Measurements from ENCODE around the gene PTPRK. TPM values are rescaled to one million over a fixed set of nuclear protein-coding genes. Genes with fewer than 3 reads are reported as not detected.

Gene PTPRK
- total and polyA plus RNA-seq, 5 donors from 2014 or later: 0.16 to 1.0 (median 0.45) TPM; not detected in 1

DNA sequence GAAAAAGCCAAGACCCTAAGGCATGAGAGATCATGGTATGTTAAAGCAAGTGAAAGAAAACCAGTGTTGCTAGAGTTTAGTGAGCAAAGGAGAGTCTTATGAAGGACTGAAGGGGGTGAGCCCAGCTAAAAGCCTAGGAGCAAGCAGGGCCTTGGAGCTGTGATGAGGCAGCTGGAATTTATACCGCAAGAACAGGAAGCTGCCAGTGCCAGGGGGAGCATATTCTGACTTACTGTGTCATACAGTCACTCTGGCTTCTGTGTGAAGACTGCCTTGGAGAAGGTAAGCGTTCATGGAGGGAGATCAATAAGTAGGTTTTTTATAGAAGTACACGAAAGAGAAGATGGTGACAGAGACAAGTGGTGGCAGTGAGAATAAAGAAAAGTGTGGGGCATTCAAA, 310.6 kb downstream of the PTPRK start:
- no peaks in the 10 kb centered on the region for H3K9me3 ChIP-seq (ENCODE audit: control insufficient read depth in 2 of 2, low read length in 2 of 2)
- Mint-ChIP-seq H3K27me3 (no peaks in the 10 kb centered on the region), H3K36me3 (no peaks in the 10 kb centered on the region), H3K4me3 (no peak overlapping the region), H3K9me3 (peaks cover 0 to 2% (median 0%) of the 10 kb centered on the region in 7 donors), H3K4me1 (peaks cover 0 to 2% (median 0%) of the 10 kb centered on the region in 4 donors), H3K27ac (no peak overlapping the region)
- no peak overlapping the region for H3K27ac ChIP-seq (ENCODE audit: insufficient read depth, low read length, poor library complexity, severe bottlenecking)
- ATAC-seq (ENCODE audit: low read depth in 2 of 2): no peak
- no peak overlapping the region for H3K4me3 ChIP-seq (ENCODE audit: low read depth, low read length)
- no peaks in the 10 kb centered on the region for H3K27me3 ChIP-seq (ENCODE audit: control insufficient read depth, insufficient read depth, low read length)
- no peak for DNase-seq
- H3K36me3 ChIP-seq (ENCODE audit: control insufficient read depth, insufficient read depth, low read length): no peaks in the 10 kb centered on the region
- no peaks in the 10 kb centered on the region for H3K4me1 ChIP-seq (ENCODE audit: control insufficient read depth, insufficient read depth, low read length, poor library complexity, severe bottlenecking)

DNA sequence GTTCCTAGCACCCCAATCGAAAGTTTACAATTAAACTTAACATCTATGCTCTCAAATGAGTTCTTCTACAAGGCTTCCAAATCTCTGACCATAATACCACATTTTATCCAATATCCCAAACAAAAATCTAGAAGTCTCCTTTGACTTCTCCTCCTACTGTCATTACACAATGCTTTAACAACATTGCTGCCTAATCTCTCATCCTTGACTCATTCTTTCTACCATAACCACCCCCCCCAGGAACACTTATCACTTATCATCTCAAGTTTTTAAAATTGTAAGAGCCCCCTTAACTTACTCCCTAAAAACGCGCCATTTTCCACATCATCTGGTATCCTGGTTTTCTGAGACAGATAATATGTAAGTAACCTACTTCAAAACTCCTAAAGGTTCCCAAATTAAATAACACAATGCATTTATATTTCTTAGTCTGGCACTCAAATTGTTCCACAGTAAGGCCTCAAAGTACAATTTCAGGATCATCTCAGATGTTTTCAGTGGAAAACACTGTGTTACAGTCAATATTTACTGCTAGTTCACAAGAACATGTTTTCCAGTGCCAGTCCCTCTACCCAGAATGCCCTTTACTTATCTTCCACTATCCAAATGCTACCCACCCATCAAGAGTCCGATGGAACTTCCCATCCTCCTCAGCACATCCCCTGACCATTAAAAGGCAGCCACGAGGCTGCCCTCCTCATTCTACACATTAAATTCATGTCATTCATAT, 311.4 kb downstream of the PTPRK start:
- no peak overlapping the region for H3K4me3 ChIP-seq (ENCODE audit: low read depth, low read length)
- ATAC-seq (ENCODE audit: low read depth in 2 of 2) (no peak), DNase-seq (no peak)
- H3K4me1 Mint-ChIP-seq: peaks cover 0 to 2% (median 0%) of the 10 kb centered on the region in 4 donors
- H3K27me3 ChIP-seq (ENCODE audit: control insufficient read depth, insufficient read depth, low read length): no peaks in the 10 kb centered on the region
- no peaks in the 10 kb centered on the region for H3K4me1 ChIP-seq (ENCODE audit: control insufficient read depth, insufficient read depth, low read length, poor library complexity, severe bottlenecking)
- no peak overlapping the region for H3K27ac ChIP-seq (ENCODE audit: insufficient read depth, low read length, poor library complexity, severe bottlenecking)
- H3K9me3 ChIP-seq (ENCODE audit: control insufficient read depth in 2 of 2, low read length in 2 of 2): no peaks in the 10 kb centered on the region
- no peaks in the 10 kb centered on the region for H3K36me3 Mint-ChIP-seq
- H3K4me3 Mint-ChIP-seq: no peak overlapping the region
- H3K36me3 ChIP-seq (ENCODE audit: control insufficient read depth, insufficient read depth, low read length): no peaks in the 10 kb centered on the region
- H3K27me3 Mint-ChIP-seq: no peaks in the 10 kb centered on the region
- no peak overlapping the region for H3K27ac Mint-ChIP-seq
- peaks cover 0 to 3% (median 0%) of the 10 kb centered on the region in 7 donors for H3K9me3 Mint-ChIP-seq

DNA sequence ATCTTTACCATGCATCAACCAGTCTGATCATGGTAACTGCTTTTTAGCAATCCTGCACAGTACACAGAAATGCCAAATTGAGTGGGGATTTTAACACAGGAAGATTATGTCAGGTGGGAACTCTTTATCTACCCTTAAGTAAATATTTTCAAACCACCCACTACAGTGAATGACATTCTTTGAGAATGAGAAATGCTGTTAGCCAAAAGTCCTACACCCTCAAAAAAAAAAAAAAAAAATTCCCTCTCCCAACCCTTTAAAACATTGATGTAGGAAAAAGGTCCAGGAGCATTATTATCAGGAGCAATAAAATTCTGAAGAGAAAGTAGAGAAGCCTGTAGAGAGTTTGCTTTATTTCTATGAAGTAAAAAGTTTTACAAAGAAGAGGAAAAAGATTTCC, 312.3 kb downstream of the PTPRK start:
- DNase-seq: no peak
- Histone ChIP-seq H3K9me3 (ENCODE audit: control insufficient read depth in 2 of 2, low read length in 2 of 2) (no peaks in the 10 kb centered on the region), H3K4me1 (ENCODE audit: control insufficient read depth, insufficient read depth, low read length, poor library complexity, severe bottlenecking) (no peaks in the 10 kb centered on the region), H3K4me3 (ENCODE audit: low read depth, low read length) (no peak overlapping the region), H3K27me3 (ENCODE audit: control insufficient read depth, insufficient read depth, low read length) (no peaks in the 10 kb centered on the region), H3K36me3 (ENCODE audit: control insufficient read depth, insufficient read depth, low read length) (no peaks in the 10 kb centered on the region), H3K27ac (ENCODE audit: insufficient read depth, low read length, poor library complexity, severe bottlenecking) (no peak overlapping the region)
- H3K27ac Mint-ChIP-seq: no peak overlapping the region
- no peaks in the 10 kb centered on the region for H3K36me3 Mint-ChIP-seq
- ATAC-seq (ENCODE audit: low read depth in 2 of 2): no peak
- no peak overlapping the region for H3K4me3 Mint-ChIP-seq
- H3K4me1 Mint-ChIP-seq: peaks cover 0 to 2% (median 0%) of the 10 kb centered on the region in 4 donors
- peaks cover 0 to 3% (median 0%) of the 10 kb centered on the region in 7 donors for H3K9me3 Mint-ChIP-seq
- H3K27me3 Mint-ChIP-seq: no peaks in the 10 kb centered on the region

DNA sequence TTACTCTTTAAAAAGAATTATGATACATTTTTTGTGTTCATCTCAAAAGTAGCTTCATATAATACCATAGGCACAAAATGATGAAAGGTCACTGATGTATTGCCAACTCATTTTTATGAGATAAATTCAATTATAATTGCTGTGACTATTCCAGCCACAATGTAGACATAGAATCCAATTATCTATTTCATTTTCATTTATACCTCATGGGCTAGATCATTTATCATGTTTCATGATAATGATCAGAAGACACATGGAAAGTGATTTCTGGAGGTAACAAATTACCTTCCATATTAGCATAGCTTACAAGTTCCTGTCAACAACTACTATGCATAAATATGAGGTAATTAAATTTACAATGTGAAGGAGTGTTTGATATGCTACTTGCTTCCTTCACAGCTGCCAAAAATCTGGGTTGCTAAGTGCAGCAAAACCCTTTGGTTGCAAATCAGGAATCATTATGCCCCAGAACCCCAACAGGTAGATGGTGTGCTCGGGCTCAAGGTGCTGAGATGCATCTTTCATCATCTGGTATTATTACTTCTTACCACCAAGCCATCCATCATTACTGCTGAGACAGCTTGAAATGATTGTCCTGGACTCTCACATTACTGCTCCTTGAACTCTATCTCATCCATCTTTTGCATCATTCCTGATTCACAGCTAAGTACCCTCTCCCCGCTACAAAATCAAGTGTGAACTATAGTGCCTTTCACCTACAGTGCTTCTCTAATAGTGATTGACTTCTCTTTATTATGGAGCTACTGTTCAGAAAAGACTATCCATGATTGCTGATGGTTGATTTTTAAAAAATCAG, 313.6 kb downstream of the PTPRK start:
- Histone ChIP-seq H3K4me3 (ENCODE audit: low read depth, low read length) (no peak overlapping the region), H3K27ac (ENCODE audit: insufficient read depth, low read length, poor library complexity, severe bottlenecking) (no peak overlapping the region), H3K4me1 (ENCODE audit: control insufficient read depth, insufficient read depth, low read length, poor library complexity, severe bottlenecking) (no peaks in the 10 kb centered on the region), H3K9me3 (ENCODE audit: control insufficient read depth in 2 of 2, low read length in 2 of 2) (no peaks in the 10 kb centered on the region), H3K27me3 (ENCODE audit: control insufficient read depth, insufficient read depth, low read length) (no peaks in the 10 kb centered on the region), H3K36me3 (ENCODE audit: control insufficient read depth, insufficient read depth, low read length) (no peaks in the 10 kb centered on the region)
- Mint-ChIP-seq H3K27ac (no peak overlapping the region), H3K36me3 (no peaks in the 10 kb centered on the region), H3K27me3 (no peaks in the 10 kb centered on the region), H3K4me1 (peaks cover 0 to 2% (median 0%) of the 10 kb centered on the region in 4 donors), H3K4me3 (no peak overlapping the region), H3K9me3 (peaks cover 0 to 3% (median 0%) of the 10 kb centered on the region in 7 donors)
- DNase-seq: no peak
- ATAC-seq (ENCODE audit: low read depth in 2 of 2): no peak

DNA sequence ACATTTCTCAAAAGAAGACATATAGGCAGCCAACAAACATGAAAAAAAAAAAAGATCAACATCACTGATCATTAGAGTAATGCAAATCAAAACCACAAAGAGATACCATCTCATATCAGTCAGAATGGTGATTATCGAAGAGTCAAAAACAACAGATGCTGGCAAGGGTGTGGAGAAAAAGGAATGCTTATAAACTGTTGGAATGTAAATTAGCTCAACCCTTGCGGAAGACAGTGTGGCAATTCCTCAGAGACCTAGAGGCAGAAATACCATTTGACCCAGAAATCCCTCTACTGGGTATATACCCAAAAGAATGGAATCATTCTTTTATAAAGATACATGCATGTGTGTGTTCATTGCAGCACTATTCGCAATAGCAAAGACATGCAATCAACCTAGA, 315.8 kb downstream of the PTPRK start:
- Histone ChIP-seq H3K4me1 (ENCODE audit: control insufficient read depth, insufficient read depth, low read length, poor library complexity, severe bottlenecking) (no peaks in the 10 kb centered on the region), H3K27me3 (ENCODE audit: control insufficient read depth, insufficient read depth, low read length) (no peaks in the 10 kb centered on the region), H3K36me3 (ENCODE audit: control insufficient read depth, insufficient read depth, low read length) (no peaks in the 10 kb centered on the region), H3K27ac (ENCODE audit: insufficient read depth, low read length, poor library complexity, severe bottlenecking) (no peak overlapping the region), H3K4me3 (ENCODE audit: low read depth, low read length) (no peak overlapping the region), H3K9me3 (ENCODE audit: control insufficient read depth in 2 of 2, low read length in 2 of 2) (no peaks in the 10 kb centered on the region)
- H3K27ac Mint-ChIP-seq: no peak overlapping the region
- ATAC-seq (ENCODE audit: low read depth in 2 of 2): no peak
- no peak overlapping the region for H3K4me3 Mint-ChIP-seq
- no peak for DNase-seq
- no peaks in the 10 kb centered on the region for H3K27me3 Mint-ChIP-seq
- H3K4me1 Mint-ChIP-seq: peaks cover 0 to 2% (median 0%) of the 10 kb centered on the region in 4 donors
- H3K9me3 Mint-ChIP-seq: peaks cover 0 to 1% (median 0%) of the 10 kb centered on the region in 7 donors
- H3K36me3 Mint-ChIP-seq: no peaks in the 10 kb centered on the region

DNA sequence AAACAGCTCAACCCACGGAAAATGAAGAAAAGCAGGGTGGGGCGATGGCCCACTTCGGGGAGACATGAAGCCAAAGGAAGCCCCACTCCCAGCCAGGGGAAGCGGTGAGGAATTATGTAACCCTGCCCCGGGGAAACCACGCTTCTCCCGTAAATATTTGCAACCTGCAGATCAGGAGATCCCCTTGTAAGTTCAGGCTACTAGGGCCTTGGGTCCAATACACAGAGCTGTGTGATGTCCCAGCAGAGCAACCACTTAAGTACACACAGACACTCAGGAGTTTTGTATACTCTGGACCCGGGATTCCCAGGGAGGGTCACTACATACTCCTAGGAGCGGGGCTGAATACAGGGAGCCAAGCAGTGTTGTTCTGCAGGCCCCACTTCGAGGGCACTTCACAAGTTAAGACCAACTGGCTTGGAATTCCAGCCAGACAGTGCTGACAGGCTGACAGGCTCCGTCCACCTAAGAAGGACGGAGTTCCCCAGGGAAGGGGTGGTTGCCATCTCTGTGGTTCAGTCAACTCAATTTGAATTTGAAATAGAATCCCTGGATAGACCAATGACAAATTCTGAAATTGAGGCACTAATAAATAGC, 318.1 kb downstream of the PTPRK start:
- Mint-ChIP-seq H3K27ac (no peak overlapping the region), H3K4me3 (no peak overlapping the region), H3K27me3 (no peaks in the 10 kb centered on the region), H3K4me1 (peaks cover 0 to 2% (median 0%) of the 10 kb centered on the region in 4 donors), H3K9me3 (peaks cover 0 to 1% (median 0%) of the 10 kb centered on the region in 7 donors), H3K36me3 (no peaks in the 10 kb centered on the region)
- H3K27ac ChIP-seq (ENCODE audit: insufficient read depth, low read length, poor library complexity, severe bottlenecking): no peak overlapping the region
- H3K27me3 ChIP-seq (ENCODE audit: control insufficient read depth, insufficient read depth, low read length): no peaks in the 10 kb centered on the region
- no peaks in the 10 kb centered on the region for H3K36me3 ChIP-seq (ENCODE audit: control insufficient read depth, insufficient read depth, low read length)
- H3K9me3 ChIP-seq (ENCODE audit: control insufficient read depth in 2 of 2, low read length in 2 of 2): no peaks in the 10 kb centered on the region
- ATAC-seq (ENCODE audit: low read depth in 2 of 2) (no peak), DNase-seq (no peak)
- no peak overlapping the region for H3K4me3 ChIP-seq (ENCODE audit: low read depth, low read length)
- no peaks in the 10 kb centered on the region for H3K4me1 ChIP-seq (ENCODE audit: control insufficient read depth, insufficient read depth, low read length, poor library complexity, severe bottlenecking)

DNA sequence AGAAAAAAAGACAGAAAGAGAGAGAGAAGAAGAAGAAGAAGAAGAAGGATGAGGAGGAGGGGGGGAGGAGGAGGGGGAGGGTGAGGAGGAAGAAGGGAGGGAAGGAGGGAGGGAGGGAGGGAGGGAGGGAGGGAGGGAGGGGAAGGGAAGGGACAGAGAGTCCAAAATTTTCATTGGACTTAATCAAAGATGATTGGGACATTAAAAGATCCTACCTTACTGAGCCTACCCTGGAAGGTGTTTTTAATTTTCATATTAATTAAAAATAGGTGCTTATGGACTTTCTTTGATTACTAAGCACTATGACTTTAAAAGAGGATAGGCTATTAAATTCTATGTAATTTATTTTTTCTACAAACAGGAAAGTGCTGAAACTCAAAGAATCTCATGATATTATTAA, 319.6 kb downstream of the PTPRK start:
- Mint-ChIP-seq H3K36me3 (no peaks in the 10 kb centered on the region), H3K9me3 (peaks cover 0 to 1% (median 0%) of the 10 kb centered on the region in 7 donors), H3K27me3 (peaks cover 4% of the 10 kb centered on the region), H3K4me1 (peaks cover 0 to 2% (median 0%) of the 10 kb centered on the region in 4 donors), H3K4me3 (no peak overlapping the region), H3K27ac (no peak overlapping the region)
- Histone ChIP-seq H3K4me1 (ENCODE audit: control insufficient read depth, insufficient read depth, low read length, poor library complexity, severe bottlenecking) (no peaks in the 10 kb centered on the region), H3K27me3 (ENCODE audit: control insufficient read depth, insufficient read depth, low read length) (no peaks in the 10 kb centered on the region), H3K4me3 (ENCODE audit: low read depth, low read length) (no peak overlapping the region), H3K36me3 (ENCODE audit: control insufficient read depth, insufficient read depth, low read length) (no peaks in the 10 kb centered on the region), H3K27ac (ENCODE audit: insufficient read depth, low read length, poor library complexity, severe bottlenecking) (no peak overlapping the region), H3K9me3 (ENCODE audit: control insufficient read depth in 2 of 2, low read length in 2 of 2) (no peaks in the 10 kb centered on the region)
- DNase-seq (no peak), ATAC-seq (ENCODE audit: low read depth in 2 of 2) (no peak)
